ENCODE data around the gene PRPF6. TPM values are rescaled to one million over a fixed set of nuclear protein-coding genes. Genes with fewer than 3 reads are reported as not detected.

PRPF6 gene
- total and polyA plus RNA-seq, 2 donors (not counting 3 experiments of a cell fraction or from before 2014, with no cell fraction given) = 35.3 to 67.4 TPM

- Histone ChIP-seq H2AFZ (ENCODE audit: low read depth, low read length) (no peak overlapping the region), H3K9ac (replicated peaks; ENCODE audit: extremely low read depth, insufficient read depth, low read length) (no peak overlapping the region), H3K9me1 (replicated peaks; ENCODE audit: control insufficient read depth, extremely low read depth, insufficient read depth, low read length) (no peaks in the 10 kb centered on the region), H4K20me1 (replicated peaks; ENCODE audit: control insufficient read depth, extremely low read depth, insufficient read depth, low read length) (no peaks in the 10 kb centered on the region), H3K79me2 (ENCODE audit: control insufficient read depth, insufficient read depth, low read length) (peaks cover 3% of the 10 kb centered on the region), H3K36me3 (ENCODE audit: control insufficient read depth in 2 of 2, extremely low read depth in 1 of 2, insufficient read depth in 2 of 2, low read length in 2 of 2) (peaks cover 8 to 42% of the 10 kb centered on the region in 2 experiments), H3K9me3 (replicated peaks; ENCODE audit: control insufficient read depth, insufficient read depth, low read length) (no peaks in the 10 kb centered on the region), H3K4me1 (ENCODE audit: control insufficient read depth, extremely low read depth, insufficient read depth, low read length) (peaks cover 14% of the 10 kb centered on the region), H3K27me3 (ENCODE audit: control insufficient read depth in 2 of 2, insufficient read depth in 2 of 2, low read length in 2 of 2) (no peaks in the 10 kb centered on the region), H3K4me3 (replicated peaks in 1 of 3; ENCODE audit: insufficient read depth in 1 of 3, low read depth in 1 of 3, low read length in 3 of 3) (no peak overlapping the region), H3K27ac (ENCODE audit: insufficient read depth, low read depth, low read length) (no peak overlapping the region), H3K4me2 (ENCODE audit: insufficient read depth, low read length) (no peak overlapping the region)
- ChIA-PET CTCF (interaction anchor here (0.6 to 1.3 kb wide), 3 partner anchors 32 to 445 kb away, joined by 3 to 7 read pairs (median 3); no protein-coding TSS in a partner anchor), POLR2A (no interaction called here)
- TF ChIP-seq MYC (IDR thresholded peaks at IDR 0.05; ENCODE audit: low read depth, low read length) (no peak), POLR2AphosphoS5 (IDR thresholded peaks at IDR 0.05; ENCODE audit: insufficient read depth, low read depth, low read length) (peak; percentile 4)
- no TSS peak for BruUV-seq (replicated peaks)
- dilution Hi-C loops (cut with MboI; ENCODE audit: extremely low pct_ligation_motif_present, low sequenced_read_pairs) = no loop called here
- intact Hi-C loops (cut with micrococcal nuclease) = loop anchor here (1.0 kb wide), 1 partner anchor 421 kb away; the partner anchor contains the start of gene PPDPF
- peak; percentile 62 for FAIRE-seq
- DNase-seq (ENCODE audit: low read depth, low spot score) = no peak
These were observed 39.5 kb upstream of the PRPF6 start for GRCh38 chr20:63941282-63942081.

DNA sequence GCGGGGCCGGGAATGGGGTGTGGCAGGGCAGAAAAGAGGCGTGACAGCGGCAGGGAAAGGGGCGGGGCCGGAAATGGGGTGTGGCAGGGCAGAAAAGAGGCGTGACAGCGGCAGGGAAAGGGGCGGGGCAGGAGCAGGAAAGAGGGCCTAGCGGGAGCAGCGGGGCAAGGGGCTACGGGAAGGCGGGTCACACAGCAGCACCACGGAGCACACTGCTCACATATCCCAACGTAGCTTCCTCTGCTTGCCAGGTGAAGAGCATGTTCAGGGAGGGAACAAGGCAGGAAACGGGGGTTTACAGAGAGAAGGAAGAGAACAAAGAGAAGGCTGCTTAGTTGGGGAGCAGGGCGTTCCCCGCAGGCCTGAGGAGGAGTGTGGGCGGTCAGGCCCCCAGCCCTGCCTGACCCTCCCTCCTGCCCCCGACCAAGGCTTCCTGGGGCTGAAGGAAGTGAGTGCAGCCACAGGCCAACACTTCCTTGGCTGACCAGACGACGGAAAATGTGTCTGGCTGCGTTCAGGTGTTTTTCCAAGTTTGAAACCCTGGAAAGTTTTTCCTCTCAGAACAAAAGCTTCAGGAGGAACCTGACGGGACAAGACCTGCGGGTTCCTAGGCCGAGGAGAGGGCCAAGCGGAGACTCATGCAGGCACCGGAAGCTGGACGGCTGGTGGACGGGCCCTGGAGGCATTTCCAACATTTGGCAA lies 38.5 kb upstream of the PRPF6 start:
- dilution Hi-C loops (cut with MboI; ENCODE audit: extremely low pct_ligation_motif_present, low sequenced_read_pairs) = no loop called here
- TF ChIP-seq POLR2AphosphoS5 (IDR thresholded peaks at IDR 0.05; ENCODE audit: insufficient read depth, low read depth, low read length) (no peak), FOS (IDR thresholded peaks at IDR 0.05; ENCODE audit: borderline replicate concordance, insufficient read depth, low read length) (no peak), EZH2 (IDR thresholded peaks at IDR 0.05; ENCODE audit: borderline replicate concordance, low read depth, low read length, severe bottlenecking) (no peak), JUN (IDR thresholded peaks at IDR 0.05; ENCODE audit: borderline replicate concordance, insufficient read depth, insufficient read length, low read depth) (no peak), GATA2 (IDR thresholded peaks at IDR 0.05; ENCODE audit: insufficient read depth, insufficient read length, low read depth, low read length) (no peak), CTCF (IDR thresholded peaks at IDR 0.05; ENCODE audit: extremely low read depth in 1 of 2, insufficient read depth in 1 of 2, low read depth in 1 of 2, low read length in 2 of 2) (no peak), POLR2A (IDR thresholded peaks at IDR 0.05; ENCODE audit: low read depth, low read length) (no peak), MYC (IDR thresholded peaks at IDR 0.05; ENCODE audit: low read depth, low read length) (no peak)
- TF ChIP-seq, protein P1, sequence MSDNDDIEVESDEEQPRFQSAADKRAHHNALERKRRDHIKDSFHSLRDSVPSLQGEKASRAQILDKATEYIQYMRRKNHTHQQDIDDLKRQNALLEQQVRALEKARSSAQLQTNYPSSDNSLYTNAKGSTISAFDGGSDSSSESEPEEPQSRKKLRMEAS (IDR thresholded peaks at IDR 0.05; ENCODE audit: insufficient read depth, insufficient read length) = no peak
- no TSS peak for BruUV-seq (replicated peaks)
- no peaks in the 10 kb centered on the region for H3K27me3 ChIP-seq (ENCODE audit: control insufficient read depth in 2 of 2, insufficient read depth in 2 of 2, low read length in 2 of 2)
- no peak overlapping the region for H3K9ac ChIP-seq (replicated peaks; ENCODE audit: extremely low read depth, insufficient read depth, low read length)
- FAIRE-seq = peak; percentile 46
- DNase-seq (ENCODE audit: low read depth, low spot score) = peak; percentile 43
- intact Hi-C loops (cut with micrococcal nuclease) = loop anchor here (1.0 kb wide), 1 partner anchor 422 kb away; the partner anchor contains the start of gene PPDPF
- no peaks in the 10 kb centered on the region for H3K9me1 ChIP-seq (replicated peaks; ENCODE audit: control insufficient read depth, extremely low read depth, insufficient read depth, low read length)
- H3K36me3 ChIP-seq (ENCODE audit: control insufficient read depth in 2 of 2, extremely low read depth in 1 of 2, insufficient read depth in 2 of 2, low read length in 2 of 2) = peaks cover 8 to 42% of the 10 kb centered on the region in 2 experiments
- no peak overlapping the region for H3K4me3 ChIP-seq (replicated peaks in 1 of 3; ENCODE audit: insufficient read depth in 1 of 3, low read depth in 1 of 3, low read length in 3 of 3)
- no peak overlapping the region for H3K4me2 ChIP-seq (ENCODE audit: insufficient read depth, low read length)
- no peaks in the 10 kb centered on the region for H3K9me3 ChIP-seq (replicated peaks; ENCODE audit: control insufficient read depth, insufficient read depth, low read length)
- H2AFZ ChIP-seq (ENCODE audit: low read depth, low read length) = no peak overlapping the region
- ChIA-PET POLR2A (no interaction called here), CTCF (interaction anchor here (1.1 kb wide), 1 partner anchor 156 kb away, joined by 3 read pairs; no protein-coding TSS in a partner anchor)
- peaks cover 8% of the 10 kb centered on the region for H3K79me2 ChIP-seq (ENCODE audit: control insufficient read depth, insufficient read depth, low read length)
- no peaks in the 10 kb centered on the region for H4K20me1 ChIP-seq (replicated peaks; ENCODE audit: control insufficient read depth, extremely low read depth, insufficient read depth, low read length)
- peaks cover 14% of the 10 kb centered on the region for H3K4me1 ChIP-seq (ENCODE audit: control insufficient read depth, extremely low read depth, insufficient read depth, low read length)
- H3K27ac ChIP-seq (ENCODE audit: insufficient read depth, low read depth, low read length) = peak overlapping the region; percentile 1
